IPS-18c (cell line): Measurements from ENCODE around the gene SP2.

ENCODE experiments used
- H3K4me3 ChIP-seq: 2 replicates; pipeline ENCODE4 v1.7.0; 2013; ENCODE audit warnings: low read depth, mild to moderate bottlenecking, low read length, moderate library complexity; ENCODE audit not compliant: insufficient read depth
- H3K9me3 ChIP-seq: one replicate; pipeline ENCODE4 v1.6.1; 2013; ENCODE audit warnings: mild to moderate bottlenecking, low read length, moderate library complexity; ENCODE audit not compliant: control insufficient read depth, insufficient read depth

The SP2 gene

DNA sequence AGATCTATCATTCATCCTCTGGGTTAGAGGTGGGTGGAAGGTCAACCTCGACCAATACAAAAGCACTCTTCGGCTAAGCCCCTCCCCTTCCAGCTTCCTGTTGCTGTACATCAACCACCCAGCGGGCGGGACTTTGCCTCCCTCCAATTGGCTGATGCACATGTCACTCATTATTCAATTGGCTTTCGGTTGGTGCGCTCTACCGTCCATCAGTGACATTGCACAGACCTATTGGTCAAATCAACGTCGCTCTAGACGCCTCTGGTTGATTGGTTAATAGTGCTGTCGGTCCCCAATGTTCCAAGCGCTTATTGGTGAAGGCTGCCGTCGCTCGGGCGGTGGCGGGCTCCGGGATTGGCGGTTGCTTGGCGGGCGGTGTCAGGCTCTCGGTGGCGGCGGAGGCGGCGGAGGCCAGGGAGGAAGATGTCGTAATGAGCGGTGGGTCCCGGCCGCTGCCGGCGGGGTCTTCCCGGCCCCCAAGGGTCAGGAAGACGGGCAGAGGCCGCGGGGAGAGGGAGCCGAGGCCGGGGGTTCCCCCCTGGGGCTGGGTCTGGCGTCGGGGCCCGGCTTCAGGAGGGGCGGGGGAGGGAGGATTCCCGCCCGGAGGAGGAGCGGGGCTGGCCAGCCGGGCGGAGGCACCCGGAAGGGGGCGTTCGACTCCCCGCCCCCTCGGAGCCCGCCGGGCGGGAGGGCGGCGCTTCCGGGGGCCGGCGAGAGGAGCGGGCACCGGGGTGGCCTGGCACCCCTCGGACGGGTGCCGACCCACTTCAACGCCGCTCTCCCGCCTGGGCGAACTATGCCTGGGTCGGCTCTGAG, at the start of gene SP2:
TSS of gene SP2 (plus strand) at position 381 of the 816 bp plus-strand sequence. CDS start at position 432, 51 bp downstream.
- Histone ChIP-seq H3K4me3 (peak within 1 kb of the TSS; percentile 96), H3K9me3 (peaks cover 2% of the 10 kb centered on the region)

DNA sequence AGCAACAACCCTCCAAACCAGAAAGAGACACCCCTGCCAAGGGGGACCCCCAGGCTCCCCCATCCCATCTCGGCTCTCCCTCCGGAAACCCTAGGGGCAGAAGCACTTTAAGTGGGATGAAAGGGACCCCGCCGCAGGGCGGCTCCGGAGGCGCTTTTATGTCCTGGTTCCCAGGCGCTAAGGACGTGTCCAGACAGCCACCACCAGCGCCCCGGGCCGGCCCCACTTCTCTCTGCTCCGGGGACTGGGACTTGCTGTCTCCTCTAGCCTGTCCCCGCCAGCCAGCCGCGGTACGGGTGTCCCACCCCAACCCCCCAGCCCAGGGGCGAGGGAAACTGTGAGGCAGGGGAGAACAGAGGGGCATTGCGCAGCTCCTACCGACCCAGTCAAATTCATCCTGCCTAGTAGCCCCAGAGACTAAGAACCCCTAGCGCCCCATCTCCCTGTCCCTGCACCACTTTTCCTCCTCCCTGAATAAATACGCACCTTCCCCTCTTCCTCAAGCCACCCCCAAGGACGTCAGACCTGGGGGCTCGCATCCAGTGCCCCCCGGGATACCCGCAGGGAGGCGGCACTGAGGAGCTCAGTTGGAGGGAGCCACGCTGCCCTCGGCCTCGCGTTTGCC, 49.2 kb upstream of the SP2 start:
- H3K4me3 ChIP-seq: peak overlapping the region; percentile 52; the same call in 1 of the 2 replicates

DNA sequence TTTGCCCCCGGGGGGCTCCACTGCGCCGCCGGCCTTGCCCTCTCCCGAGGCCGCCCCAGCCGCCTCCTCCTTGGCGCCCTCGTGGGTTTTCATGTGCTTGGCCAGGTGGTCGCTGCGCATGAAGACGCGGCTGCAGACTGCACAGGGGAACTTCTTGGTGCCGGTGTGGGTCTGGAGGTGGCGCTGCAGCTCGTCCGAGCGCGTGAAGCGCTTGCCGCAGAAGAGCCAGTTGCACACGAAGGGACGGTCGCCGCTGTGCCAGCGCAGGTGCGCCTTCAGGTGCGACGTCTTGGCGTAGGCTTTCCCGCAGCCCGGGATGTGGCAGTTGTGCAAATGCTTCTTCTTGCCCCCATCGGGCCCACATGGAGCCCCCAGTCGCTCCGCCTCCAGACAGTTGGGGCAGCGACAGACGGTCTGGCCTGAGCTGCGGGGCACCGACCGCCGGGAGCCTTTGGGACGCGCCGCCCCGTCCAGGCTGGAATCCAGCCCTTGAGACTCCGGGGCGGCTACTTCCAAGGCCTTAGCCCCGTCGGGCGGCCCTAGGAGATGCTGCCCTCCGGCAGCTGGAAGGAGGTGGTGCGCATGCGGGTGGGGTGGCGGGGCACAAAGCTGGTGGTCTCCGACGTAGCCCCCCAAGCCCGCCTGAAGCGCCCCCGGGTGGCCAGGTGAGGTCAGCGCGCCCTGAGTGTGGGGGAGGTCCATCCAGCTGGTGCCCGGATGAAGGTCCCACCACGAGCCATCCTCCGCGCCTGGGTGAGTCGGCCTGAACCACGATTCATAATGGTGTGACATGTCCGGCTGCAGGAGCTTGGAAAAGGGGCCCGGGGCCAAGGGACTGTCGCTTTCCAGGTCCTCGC, 48.5 kb upstream of the SP2 start:
- Histone ChIP-seq H3K4me3 (peak overlapping the region; percentile 52), H3K9me3 (no peaks in the 10 kb centered on the region)

More for the DNA sequence above, 49.2 kb upstream of the SP2 start:
- no peaks in the 10 kb centered on the region for H3K9me3 ChIP-seq

DNA sequence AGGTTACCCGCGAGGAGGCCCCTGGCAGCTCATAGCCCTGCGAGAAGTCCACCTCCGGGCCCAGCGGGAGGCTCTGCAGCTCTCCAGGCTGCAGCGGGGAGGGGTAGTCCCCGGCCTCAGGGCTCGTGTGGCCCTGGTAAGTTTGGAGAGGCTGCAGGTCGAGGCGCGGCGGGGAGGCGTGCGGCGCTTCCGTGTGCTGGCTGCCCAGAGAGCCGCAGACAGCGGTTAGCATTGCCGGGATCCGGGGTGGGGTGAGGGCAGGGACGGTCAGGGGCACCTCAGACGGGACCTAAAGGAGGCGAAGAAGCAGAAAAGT, 47.9 kb upstream of the SP2 start:
- H3K9me3 ChIP-seq: no peaks in the 10 kb centered on the region
- H3K4me3 ChIP-seq: peak overlapping the region; percentile 38

DNA sequence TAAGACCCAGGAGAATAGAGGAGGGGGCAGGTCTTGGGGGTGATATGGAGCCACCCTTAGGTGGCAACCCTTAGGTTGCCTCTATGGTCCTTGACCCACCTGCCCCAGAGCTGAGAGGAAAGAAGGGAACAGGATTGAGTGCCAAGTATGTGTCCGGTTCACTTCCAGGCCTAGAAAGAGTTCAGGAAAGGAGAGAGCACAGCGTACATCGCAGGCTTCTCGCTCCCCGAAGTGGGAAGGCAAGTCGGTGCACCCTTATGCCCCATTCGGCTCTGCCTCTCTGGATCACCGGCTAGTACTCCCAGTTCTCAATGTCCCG, 45.7 kb upstream of the SP2 start:
- H3K4me3 ChIP-seq: peak overlapping the region; percentile 71
- H3K9me3 ChIP-seq: no peaks in the 10 kb centered on the region

DNA sequence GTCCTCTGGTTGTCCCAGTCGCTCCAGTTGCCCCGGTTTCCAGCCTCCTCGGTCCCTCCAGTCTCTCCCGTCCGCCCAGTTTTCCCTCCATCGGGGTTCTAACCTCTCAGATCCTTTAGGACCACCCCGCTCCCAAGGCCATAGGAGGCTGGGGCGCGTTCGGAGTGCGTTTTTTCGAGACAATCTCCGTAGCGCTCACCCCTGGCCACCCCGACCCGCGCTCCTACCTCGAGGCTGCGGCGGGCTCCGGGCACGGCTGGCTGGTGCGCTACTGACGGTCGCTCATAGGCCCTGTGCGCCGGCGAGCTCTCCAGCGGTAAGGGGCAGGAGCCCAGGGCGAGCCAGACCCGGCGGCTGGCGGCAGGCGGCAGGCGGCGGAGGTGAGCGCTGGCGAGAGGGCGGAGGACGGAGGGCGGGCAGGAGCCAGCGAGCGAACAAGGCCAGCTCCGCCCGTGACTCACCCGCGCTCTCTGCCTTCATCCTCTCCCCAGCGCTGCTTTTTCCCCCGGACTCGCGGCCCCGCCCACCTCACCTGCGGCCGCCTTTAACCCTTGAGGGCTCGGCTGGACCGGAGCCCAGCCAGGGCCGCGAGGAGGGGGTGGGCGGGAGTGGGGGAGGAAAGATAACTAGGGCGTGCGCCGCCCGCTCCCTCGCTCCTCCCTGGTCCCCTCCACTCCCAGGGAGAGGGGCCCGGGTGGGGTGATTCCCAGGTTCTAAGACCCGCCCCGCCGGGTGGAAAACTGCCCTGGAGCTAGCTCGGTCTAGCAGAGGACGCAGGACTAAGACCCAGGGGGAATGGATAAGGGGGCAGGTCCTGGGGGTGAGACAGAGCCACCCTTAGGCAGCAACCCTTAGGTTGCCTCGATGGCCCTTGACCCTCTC, 45.1 kb upstream of the SP2 start, which contains the start of gene SP6:
TSS of gene SP6 (minus strand) at position 472 of the 882 bp plus-strand sequence. CDS start 2,734 bp downstream, outside the sequence.
- H3K4me3 ChIP-seq: peak within 1 kb of the TSS; percentile 71

DNA sequence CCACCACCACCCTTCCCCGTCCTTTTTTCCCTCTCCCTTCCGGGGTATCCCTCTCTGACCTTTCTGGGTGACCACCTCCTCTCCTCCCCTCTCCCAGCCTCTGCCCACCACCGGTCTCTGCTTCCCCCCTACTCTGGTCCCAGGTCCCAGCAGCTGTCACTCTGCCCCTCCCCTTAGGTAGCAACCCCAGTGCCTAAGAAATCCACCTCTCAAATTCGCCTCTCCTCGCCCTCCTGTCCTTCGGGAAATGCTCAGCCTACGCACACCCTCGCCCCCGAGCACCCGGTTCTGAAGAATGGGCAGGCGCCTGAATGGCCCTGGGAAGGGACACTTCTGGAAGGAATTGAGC, 44.3 kb upstream of the SP2 start:
- Histone ChIP-seq H3K9me3 (no peaks in the 10 kb centered on the region), H3K4me3 (peak overlapping the region; percentile 71)

More for the DNA sequence above, 45.1 kb upstream of the SP2 start, which contains the start of gene SP6:
- H3K9me3 ChIP-seq: no peaks in the 10 kb centered on the region

DNA sequence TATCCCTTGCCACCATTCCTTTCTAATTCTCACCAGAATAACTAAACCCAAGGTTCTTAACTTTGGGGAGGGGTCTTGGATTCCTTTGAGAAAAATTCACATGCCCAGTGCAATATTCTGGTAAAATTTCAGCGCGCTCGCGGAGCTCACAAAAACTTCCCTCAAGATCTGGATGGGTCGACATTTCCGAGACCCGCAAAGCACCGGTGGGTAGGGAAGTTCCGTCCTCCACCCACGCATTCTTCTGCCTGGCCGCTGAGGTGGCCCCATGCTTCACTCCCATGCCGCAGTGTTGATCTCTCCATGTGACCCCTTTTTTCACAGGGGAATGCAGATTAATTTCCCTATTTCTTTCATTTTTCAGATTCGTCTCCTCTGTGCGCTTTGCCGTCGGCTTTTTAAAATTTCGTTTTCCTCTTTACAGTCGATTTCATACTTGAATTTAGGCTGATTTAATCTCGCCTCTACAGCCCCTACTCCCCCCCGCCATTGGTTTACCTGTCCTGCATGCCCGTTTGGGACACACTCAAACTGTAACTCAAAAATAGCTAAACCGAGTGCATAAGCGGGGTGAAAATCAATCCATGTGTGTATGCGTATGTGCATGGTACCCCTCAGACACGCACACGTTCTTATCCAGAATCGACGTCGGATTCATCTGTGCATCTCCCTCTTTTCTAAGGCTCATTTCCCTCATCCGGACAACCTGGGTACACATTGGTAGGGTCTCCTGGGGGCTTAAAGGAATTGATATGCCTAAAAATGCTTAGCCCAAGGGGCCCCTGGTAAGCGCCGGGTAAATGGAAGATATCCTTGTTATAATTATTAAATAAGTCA, 43.7 kb upstream of the SP2 start:
- H3K9me3 ChIP-seq: no peaks in the 10 kb centered on the region
- H3K4me3 ChIP-seq: peak overlapping the region; percentile 71

DNA sequence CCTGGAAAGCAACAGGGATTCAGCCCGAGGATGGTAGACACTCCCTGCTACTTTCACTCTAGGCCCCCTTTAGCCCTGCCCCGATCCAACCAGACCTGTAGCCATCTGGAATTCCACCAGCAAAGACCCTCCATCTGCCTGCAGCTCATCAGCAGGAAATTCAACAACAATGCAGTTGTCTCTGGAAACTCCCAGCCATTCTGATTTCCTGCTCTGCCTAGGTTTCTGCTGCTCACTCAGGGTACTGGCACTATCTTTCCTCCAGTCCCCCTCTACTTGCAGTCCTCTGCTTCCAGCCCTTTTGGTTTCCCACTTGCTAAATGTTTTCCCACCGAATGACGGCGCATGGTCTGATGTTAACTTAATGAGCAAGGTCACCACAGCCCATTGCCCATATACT, 42.4 kb upstream of the SP2 start:
- no peak overlapping the region for H3K4me3 ChIP-seq
- no peaks in the 10 kb centered on the region for H3K9me3 ChIP-seq

DNA sequence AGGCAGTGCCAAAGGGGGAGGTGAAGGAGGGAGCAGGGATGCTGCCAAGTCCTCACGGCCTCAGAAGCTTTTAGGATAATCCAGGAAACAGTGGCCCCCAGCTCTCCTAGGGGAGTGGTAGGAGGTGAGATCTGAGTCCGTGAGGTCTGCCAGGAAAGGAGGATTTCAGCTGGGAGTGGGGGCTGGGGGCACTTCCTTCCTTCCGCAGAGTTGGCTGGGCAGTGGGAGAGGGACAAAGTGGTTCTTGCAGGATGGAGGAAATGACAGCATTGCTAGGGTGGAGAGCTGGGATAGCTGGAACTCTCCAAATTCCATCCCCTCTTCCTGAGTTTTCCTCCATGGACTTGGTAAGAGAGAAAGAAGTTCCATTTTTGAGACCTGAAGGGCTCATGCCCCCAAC, 40.3 kb upstream of the SP2 start:
- no peaks in the 10 kb centered on the region for H3K9me3 ChIP-seq
- H3K4me3 ChIP-seq: no peak overlapping the region

DNA sequence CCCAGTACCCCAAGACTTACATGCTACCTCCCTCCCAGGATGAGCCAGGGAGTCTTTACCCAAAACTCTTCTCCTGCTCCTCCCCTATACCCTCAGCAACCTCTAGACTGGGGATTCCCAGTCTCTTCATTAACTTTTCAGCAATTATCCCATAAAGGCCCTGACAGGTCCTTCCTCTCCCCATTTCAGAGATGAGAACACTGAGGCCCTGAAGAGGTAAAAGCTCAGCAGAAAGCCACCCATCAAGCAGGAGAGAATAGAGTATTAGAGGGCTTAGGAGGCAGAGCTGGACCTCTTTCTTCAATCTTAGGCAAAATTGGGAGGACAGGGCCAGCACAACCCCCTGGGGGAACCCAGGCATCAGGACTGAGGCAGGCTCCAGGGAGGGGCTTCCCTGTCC, 39.2 kb upstream of the SP2 start:
- Histone ChIP-seq H3K9me3 (no peaks in the 10 kb centered on the region), H3K4me3 (no peak overlapping the region)

DNA sequence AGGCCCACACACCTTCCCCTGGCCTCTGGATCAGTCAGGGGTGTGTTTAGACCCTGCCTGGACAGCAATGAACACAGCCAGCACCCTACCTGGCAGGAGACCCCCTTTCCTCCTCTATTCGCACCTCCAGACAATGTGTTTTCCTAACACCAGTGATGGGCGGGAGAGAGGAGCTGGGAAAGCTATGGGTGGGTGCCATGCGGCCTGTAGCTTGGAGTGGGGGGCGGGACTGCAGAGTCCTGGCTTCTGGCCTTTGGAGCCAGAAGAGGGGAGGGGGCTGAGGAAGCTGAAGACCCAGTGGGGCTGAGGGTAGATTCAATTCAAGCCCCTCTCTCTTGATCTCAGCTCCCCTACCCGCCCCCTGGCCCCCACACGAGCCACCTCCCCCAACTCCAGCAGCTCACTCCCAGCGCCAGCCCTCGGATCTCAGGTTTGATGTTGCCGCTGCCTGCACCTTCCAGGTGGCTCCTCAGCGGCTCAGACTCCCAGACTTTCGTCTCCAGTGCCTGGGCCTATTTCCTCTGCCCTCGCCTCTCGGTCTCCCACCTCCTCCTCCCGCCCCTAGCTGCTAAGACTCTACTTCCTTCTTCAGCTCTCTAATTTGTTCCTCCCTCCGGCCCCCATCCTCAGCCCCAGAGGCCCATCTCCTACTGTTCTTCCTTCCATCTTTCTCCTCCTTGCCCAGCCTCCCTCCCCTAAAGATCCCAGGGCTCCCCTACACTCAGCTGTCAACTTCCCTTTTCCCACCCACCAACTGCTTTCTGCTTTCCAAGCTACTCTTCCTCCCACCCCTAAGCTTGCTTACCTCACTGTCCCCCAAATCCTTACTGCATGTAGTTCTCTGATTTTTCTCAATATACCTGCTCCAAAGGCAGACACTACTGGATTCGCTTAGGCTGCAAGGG, 38.2 kb upstream of the SP2 start:
- no peaks in the 10 kb centered on the region for H3K9me3 ChIP-seq
- H3K4me3 ChIP-seq: no peak overlapping the region

DNA sequence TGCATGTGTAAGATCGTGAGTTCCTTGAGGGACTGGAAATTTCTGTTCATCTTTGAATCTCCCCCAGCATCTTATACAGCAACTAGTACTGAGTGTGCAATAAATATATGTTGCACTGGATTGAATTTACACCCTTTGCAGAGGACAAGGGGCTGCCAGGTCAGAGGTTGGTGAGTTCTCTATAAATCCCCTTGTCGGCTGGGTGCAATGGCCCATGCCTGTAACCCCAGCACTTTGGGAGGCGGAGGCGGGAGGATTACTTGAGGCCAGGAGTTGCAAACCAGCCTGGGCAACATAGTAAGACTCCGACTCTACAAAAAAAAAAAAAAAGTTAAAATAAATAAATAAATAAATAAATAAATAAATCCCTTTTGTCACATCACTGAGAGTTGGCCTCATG, 35.6 kb upstream of the SP2 start:
- no peaks in the 10 kb centered on the region for H3K9me3 ChIP-seq
- no peak overlapping the region for H3K4me3 ChIP-seq

DNA sequence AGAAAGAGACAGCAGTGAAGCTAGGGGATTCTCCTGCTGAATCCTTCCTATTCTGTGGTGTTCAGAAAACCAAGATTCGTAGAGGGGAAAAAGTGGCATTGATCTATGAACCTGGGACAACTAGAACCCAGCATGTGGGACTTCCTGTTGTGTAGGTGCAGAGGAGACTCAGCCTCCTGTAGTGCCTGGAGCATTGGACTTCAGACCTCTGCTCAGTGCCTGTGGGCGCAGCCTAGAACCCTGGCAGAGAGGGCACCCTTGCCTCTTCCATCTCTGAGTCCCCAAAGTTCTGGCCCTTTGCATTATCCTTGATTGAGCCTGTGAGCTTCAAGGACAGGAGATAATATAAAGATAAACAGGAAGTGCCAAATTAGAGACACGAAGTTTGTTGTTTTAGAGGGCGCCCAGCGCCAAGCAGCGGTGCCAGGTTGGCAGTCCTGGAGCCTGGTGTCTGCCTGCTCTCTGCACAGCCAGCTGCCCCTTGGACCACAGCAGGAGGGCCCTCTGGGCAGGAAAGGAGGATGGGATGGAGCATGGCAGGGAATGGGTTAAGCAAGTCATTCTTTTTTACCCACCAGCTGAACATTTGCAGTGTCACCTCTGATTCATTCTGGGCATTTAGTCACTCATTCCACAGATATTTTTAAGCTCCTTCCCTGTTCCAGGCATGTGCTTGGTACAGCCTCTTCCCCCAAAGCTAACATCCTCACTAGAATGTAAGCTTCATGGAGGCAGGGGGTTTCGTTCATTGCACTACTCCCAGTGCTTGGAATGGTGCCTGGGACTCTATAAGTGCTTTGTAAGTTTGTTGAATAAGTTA, 33.2 kb upstream of the SP2 start:
- Histone ChIP-seq H3K9me3 (no peaks in the 10 kb centered on the region), H3K4me3 (no peak overlapping the region)

DNA sequence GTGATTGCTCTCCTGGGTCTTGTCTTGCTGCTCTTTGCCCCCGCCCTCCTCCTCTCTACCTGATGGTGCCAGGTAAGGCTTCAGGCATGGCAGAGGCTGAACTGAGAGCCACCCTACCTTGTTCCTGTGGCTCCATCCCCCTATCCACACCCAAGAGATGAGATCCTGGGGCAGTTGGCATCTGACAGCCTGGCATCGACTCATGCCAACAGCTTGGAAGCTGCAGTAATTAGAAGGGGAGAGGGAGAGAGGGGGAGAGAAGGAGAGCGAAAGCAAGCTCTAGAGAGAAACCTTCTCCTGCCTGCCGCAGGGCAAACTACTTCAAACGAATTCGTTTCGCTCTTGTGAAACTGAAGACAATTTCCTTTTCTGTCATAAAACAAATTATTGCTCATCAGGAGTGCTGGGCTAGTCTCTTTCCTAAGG, 31.2 kb upstream of the SP2 start:
- Histone ChIP-seq H3K4me3 (no peak overlapping the region), H3K9me3 (no peaks in the 10 kb centered on the region)
